H1 (cell line): Measurements from ENCODE around the gene RAP2A.

Experiments used
- EZH2 ChIP-seq: fragments of 200-600 bp; sonication (generic); IDR thresholded peaks from 2 replicates; pipeline ENCODE4 v1.7.1; 2012; ENCODE audit warnings: low read depth, mild to moderate bottlenecking, moderate library complexity, low read length, inconsistent platforms; ENCODE audit not compliant: severe bottlenecking
- JUND ChIP-seq: IDR thresholded peaks from 2 replicates; pipeline ENCODE4 v1.6.1; 2011; ENCODE audit warnings: mild to moderate bottlenecking, improper control_type of control experiment, low read length
- RNF2 ChIP-seq: fragments of 200-900, 300-1000 bp; sonication (generic); IDR thresholded peaks from 2 replicates; pipeline ENCODE4 v1.7.1; 2016; ENCODE audit warnings: borderline replicate concordance, low read depth, mild to moderate bottlenecking, antibody characterized with exemption, low read length; ENCODE audit not compliant: poor library complexity, severe bottlenecking; ENCODE audit errors: missing control alignments
- SIRT6 ChIP-seq: IDR thresholded peaks from one replicate; pipeline ENCODE4 v1.7.1; 2012; ENCODE audit warnings: low read length, inconsistent platforms

DNA sequence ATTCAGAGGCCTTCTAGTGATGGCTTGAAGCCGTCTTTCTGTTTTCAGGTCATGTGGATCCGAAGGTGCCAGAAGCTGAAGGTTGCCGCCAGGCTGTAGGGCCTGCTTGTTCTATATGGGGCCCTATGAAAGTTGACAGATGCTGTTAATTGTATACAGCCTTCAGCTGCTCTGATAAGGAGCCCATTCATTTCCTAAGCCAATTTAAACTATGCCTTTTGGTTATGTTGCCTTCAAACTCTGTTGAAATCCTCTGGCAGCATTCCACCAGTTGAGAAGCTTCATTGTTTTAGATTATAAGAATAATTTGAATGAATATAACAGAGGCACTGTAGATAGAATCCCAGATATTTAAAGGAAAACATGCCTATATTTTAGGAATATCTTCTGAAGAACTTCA, 34.4 kb downstream of the RAP2A start:
- no peak for TF ChIP-seq SIRT6
- TF ChIP-seq RNF2 = no peak
- no peak for TF ChIP-seq JUND
- TF ChIP-seq EZH2 = no peak
